SH-SY5Y (cell line): ENCODE results near the gene BEND7.

Source experiments
- GATA2 ChIP-seq: IDR thresholded peaks from 2 replicates; pipeline ENCODE4 v1.6.1; 2011; ENCODE audit warnings: mild to moderate bottlenecking, low read depth, low read length
- GATA3 ChIP-seq: IDR thresholded peaks from 2 replicates; pipeline ENCODE4 v1.6.1; 2011; ENCODE audit warnings: low read depth, mild to moderate bottlenecking, low read length, moderate library complexity

BEND7 gene

GRCh38 chr10:13472359-13472758 lies 56.5 kb downstream of the BEND7 start:
- TF ChIP-seq GATA2: no peak
- no peak for TF ChIP-seq GATA3

DNA sequence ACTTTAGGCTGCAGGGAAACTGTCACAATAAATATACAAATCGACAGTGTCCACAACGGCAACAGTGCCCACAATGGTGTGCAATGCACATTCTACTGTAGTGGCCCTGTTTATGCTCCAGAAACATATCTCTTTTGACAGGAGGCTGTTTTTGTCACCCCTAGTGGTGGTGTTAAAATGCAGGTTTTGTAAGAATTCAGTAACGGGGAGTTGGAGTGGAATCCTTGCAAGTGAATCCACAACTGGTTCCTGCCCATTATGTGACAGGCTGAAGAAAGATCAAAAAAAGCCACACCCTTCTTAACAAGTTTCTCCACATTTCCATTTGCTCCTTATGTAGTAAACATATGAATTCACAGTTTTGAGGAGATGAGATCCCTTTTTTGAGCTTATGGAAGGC lies 58.5 kb downstream of the BEND7 start:
- TF ChIP-seq GATA2 (no peak), GATA3 (no peak)

DNA sequence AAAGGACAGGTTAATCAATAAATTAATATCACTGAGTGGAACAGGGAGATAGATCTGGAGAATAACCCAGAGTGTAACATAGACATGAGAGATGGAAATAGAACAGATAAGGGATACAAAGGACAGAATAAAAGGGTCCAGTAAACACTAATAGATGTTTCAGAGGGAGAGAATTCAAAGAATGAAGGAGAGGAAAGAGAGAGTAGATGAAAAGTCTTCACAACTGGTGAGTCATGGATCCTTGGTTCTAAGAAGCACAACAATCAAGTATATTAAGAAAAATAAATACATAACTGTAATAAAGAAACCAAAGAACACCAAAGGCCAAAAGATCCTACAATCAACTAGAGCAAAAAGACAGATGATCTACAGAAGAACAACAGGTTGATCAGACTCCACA lies 66.3 kb downstream of the BEND7 start:
- TF ChIP-seq GATA3 (no peak), GATA2 (no peak)

DNA sequence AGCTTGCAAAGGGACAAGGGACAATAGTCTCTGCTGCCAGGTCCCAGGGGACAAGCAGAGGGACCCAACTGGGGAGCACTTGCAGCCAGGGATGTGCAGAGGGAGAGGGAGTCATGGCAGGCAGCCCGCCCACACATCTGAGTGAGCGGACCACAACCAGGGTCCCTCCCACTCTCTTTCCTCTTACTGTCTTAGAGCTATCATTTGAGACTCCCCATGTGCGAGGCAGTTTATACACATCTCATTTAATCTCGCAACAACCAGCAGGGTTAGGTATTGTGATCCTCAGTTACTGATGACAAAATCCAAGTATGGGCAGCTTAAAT lies 70.2 kb downstream of the BEND7 start:
- TF ChIP-seq GATA3 (no peak), GATA2 (no peak)

- TF ChIP-seq GATA3 (no peak), GATA2 (no peak)
These were observed 70.7 kb downstream of the BEND7 start for GRCh38 chr10:13457958-13458686.

GRCh38 chr10:13453896-13454295 lies 74.9 kb downstream of the BEND7 start:
- TF ChIP-seq GATA2 (no peak), GATA3 (no peak)

DNA sequence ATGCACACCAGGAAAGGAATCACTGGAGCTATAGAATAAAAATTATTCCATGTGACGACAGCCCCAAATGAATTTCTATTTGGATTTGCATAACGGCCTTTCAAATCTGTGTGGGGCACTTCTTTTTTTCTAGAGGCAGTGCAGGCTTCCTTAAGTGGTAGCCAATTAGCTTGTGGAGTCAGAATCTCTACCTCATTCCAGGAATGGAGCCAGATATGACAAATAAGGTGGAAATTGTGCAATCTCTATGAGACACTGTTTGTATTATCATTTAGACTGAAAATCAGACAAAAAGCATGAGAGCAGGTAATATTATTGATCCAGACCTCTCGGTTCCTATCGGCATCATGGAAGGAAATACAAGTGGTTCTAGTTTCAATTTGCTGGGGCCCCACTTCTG lies 78.7 kb downstream of the BEND7 start:
- TF ChIP-seq GATA2 (no peak), GATA3 (no peak)

- TF ChIP-seq GATA2 (no peak), GATA3 (no peak)
These were observed 79.5 kb downstream of the BEND7 start for GRCh38 chr10:13449296-13449695.

DNA sequence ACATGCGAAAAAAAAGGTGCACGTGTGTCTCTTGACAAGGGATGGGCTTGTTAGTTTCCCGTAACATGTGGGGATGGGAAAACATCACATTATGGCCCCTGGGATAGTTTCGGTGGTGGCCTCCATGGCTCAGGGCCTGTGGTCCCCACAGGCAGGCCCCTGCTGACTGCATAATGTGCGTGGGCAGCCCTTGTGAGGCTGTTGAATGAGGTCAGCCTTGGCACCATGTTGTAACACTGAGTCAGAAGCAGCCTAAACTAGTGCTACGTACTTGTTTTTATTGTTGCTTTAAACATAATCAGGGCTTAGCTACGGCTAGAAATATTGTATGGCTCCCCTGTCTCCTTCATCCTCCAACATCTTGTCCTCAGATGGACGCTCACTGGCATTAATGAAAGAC lies 80.6 kb downstream of the BEND7 start:
- no peak for TF ChIP-seq GATA3
- no peak for TF ChIP-seq GATA2

- TF ChIP-seq GATA2 (no peak), GATA3 (no peak)
These were observed 83.0 kb downstream of the BEND7 start for GRCh38 chr10:13445656-13446400.

- TF ChIP-seq GATA2: no peak
- no peak for TF ChIP-seq GATA3
These were observed 87.3 kb downstream of the BEND7 start for GRCh38 chr10:13441476-13441875.

DNA sequence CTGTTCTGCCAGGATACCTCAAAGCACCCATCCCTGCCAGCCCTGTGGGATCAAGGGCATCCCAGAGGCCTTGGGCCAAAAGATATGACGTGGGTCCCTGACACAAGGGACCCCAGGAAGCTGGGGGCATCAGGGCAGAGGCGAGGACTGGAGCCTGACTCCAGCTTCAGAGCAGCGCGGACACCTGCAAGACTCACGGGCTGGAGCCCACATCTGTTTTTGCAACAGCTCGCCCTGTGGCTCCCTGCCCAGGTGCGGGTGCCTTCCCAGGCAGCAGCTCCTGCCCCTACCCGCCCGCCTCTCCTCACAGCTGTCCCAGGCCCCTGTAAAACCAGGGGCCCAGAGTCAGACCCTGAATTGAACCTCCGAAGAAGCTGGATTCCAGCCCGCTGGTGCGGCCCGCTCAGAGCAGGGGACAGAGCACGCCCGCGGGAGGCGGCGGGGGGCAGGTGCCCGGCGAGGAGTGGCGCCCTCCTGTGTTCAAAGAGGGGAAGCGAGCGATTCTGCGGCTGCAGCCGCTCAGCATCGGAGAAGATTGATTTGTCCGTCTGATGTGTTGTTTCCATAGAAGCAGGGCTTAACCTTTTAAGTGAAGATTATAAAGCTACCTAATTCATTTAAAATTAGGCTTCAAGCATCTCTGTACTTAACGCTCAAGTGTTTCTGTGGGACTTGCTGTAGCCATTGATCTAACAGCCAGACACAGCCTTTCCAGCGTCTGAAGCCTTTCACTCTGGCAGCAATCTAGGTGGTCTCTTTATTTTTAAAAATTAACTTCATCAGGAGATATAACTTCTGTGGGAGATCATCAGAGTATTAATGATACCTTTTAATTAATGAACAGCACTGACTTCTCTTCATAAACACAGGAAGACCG lies 88.4 kb downstream of the BEND7 start:
- TF ChIP-seq GATA3 (no peak), GATA2 (no peak)

GRCh38 chr10:13439313-13440184 lies 89.3 kb downstream of the BEND7 start:
- TF ChIP-seq GATA2 (no peak), GATA3 (no peak)

- TF ChIP-seq GATA3 (no peak), GATA2 (no peak)
These were observed 91.7 kb downstream of the BEND7 start for GRCh38 chr10:13437026-13437555.

DNA sequence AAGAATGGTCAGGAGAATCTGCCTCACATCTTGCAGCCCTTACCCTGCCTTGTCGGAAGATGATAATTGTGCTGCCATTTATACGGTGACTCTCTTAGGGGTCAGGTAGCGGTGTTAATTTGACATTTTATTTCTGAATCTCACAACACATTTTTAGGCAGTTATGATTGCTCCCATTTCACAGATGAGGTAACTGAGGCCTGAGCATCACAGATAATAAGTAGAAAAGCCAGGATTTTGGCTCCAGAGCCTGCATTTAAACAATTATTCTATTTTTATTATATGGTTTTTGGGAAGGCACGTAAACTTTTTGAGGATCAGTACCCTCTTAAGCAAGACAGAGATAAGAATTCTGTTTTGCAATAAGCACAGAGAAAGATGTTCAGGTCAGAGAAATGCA lies 103.4 kb downstream of the BEND7 start:
- TF ChIP-seq GATA2 (no peak), GATA3 (no peak)

GRCh38 chr10:13422800-13423199 lies 106.0 kb downstream of the BEND7 start:
- no peak for TF ChIP-seq GATA3
- no peak for TF ChIP-seq GATA2
